Pulmonary artery endothelial cell (primary cell): ENCODE measurements around the gene CACNG1. TPM values are rescaled to one million over a fixed set of nuclear protein-coding genes. Genes with fewer than 3 reads are reported as not detected.
"Not testable (repeated sequence)": the region's sequence is repeated elsewhere in the genome, so short reads cannot be mapped to it uniquely, and the experiment has no call there.

ENCODE experiments used
- DNase-seq: peaks from one replicate; pipeline ENCODE4 v3.0.0-alpha.2; 2011; ENCODE audit warnings: low read depth, low spot score
- total RNA-seq: library from RNA; depleted of rRNA; stranded (reverse); fragments of >200 nt; gene quantifications from 2 replicates; pipeline ENCODE4 v1.2.3, GENCODE V29; 2014

Gene CACNG1
- total RNA-seq, 1 donor from 2014 or later = not detected

GRCh38 chr17:67078292-67078691 lies 33.9 kb downstream of the CACNG1 start:
- no peak for DNase-seq

- no peak for DNase-seq
Measured at GRCh38 chr17:67079491-67079890, 35.1 kb downstream of the CACNG1 start.

- DNase-seq = no peak
Measured at GRCh38 chr17:67080804-67081203, 36.5 kb downstream of the CACNG1 start.

GRCh38 chr17:67082107-67082506 lies 37.8 kb downstream of the CACNG1 start:
- DNase-seq = no peak

GRCh38 chr17:67085406-67085805 lies 41.1 kb downstream of the CACNG1 start:
- DNase-seq = no peak

- no peak for DNase-seq
Measured at GRCh38 chr17:67088639-67089038, 44.3 kb downstream of the CACNG1 start.

GRCh38 chr17:67090341-67090740 lies 46.0 kb downstream of the CACNG1 start:
- no peak for DNase-seq

GRCh38 chr17:67092291-67092690 lies 47.9 kb downstream of the CACNG1 start:
- DNase-seq = no peak

GRCh38 chr17:67092710-67093109 lies 48.4 kb downstream of the CACNG1 start:
- DNase-seq = not testable (repeated sequence)

- no peak for DNase-seq
Measured at GRCh38 chr17:67093348-67093747, 49.0 kb downstream of the CACNG1 start.

GRCh38 chr17:67095291-67095690 lies 50.9 kb downstream of the CACNG1 start:
- not testable (repeated sequence) for DNase-seq

- DNase-seq = no peak
Measured at GRCh38 chr17:67095803-67096202, 51.4 kb downstream of the CACNG1 start.

- no peak for DNase-seq
Measured at GRCh38 chr17:67096609-67097008, 52.3 kb downstream of the CACNG1 start.

GRCh38 chr17:67098006-67098405 lies 53.7 kb downstream of the CACNG1 start:
- no peak for DNase-seq

- DNase-seq = not testable (repeated sequence)
Measured at GRCh38 chr17:67104641-67105040, 60.3 kb downstream of the CACNG1 start.

GRCh38 chr17:67105213-67105612 lies 60.9 kb downstream of the CACNG1 start:
- no peak for DNase-seq

Other genes starting within 250 kb of the CACNG1 start
- gene CACNG5, start 209.4 kb upstream of the CACNG1 start, total RNA-seq = not detected in 2 replicates
- gene CACNG4, start 79.8 kb upstream of the CACNG1 start, total RNA-seq = not detected in 2 replicates
- gene HELZ, start 200.6 kb downstream of the CACNG1 start, total RNA-seq = 28.8 and 61.2 TPM in 2 replicates